ENCODE measurements around the gene DLGAP1.

GRCh38 chr18:4438938-4439337 lies 16.2 kb downstream of the DLGAP1 start:
- TF ChIP-seq POLR2A (IDR thresholded peaks at IDR 0.05; ENCODE audit: low read length) (no peak), GATA1 (IDR thresholded peaks at IDR 0.05; ENCODE audit: low read depth, low read length) (no peak)

Data from erythroblast (primary cell).